NCI-H2029 treated with DMSO at 0.1 percent for 48 hours (cell line): ENCODE results near the gene DUSP7.

Experiments
- DNase-seq: peaks from one replicate; lab custom pipeline; 2025; lab: John Stamatoyannopoulos, UW

Gene DUSP7

GRCh38 chr3:52056521-52056967 is at the start of gene DUSP7:
Gene DUSP7 (minus strand): TSS chr3:52056571. CDS start chr3:52056366, 205 bp downstream.
- no peak for DNase-seq

GRCh38 chr3:52104684-52105640 is 48.6 kb upstream of the DUSP7 start:
- DNase-seq = no peak

GRCh38 chr3:52102934-52103333 is 46.6 kb upstream of the DUSP7 start:
- DNase-seq = no peak

GRCh38 chr3:52099001-52099401 is 42.6 kb upstream of the DUSP7 start:
- no peak for DNase-seq

GRCh38 chr3:52097851-52098507 is 41.6 kb upstream of the DUSP7 start:
- no peak for DNase-seq

GRCh38 chr3:52095990-52096775 is 39.8 kb upstream of the DUSP7 start:
- DNase-seq = no peak

GRCh38 chr3:52094571-52095485 is 38.5 kb upstream of the DUSP7 start:
- DNase-seq = no peak

- DNase-seq = no peak
Measured at GRCh38 chr3:52093756-52094545, 37.6 kb upstream of the DUSP7 start.

- no peak for DNase-seq
Measured at GRCh38 chr3:52092891-52093290, 36.5 kb upstream of the DUSP7 start.

GRCh38 chr3:52092271-52092660 is 35.9 kb upstream of the DUSP7 start:
- no peak for DNase-seq

- DNase-seq = no peak
Measured at GRCh38 chr3:52091586-52092270, 35.4 kb upstream of the DUSP7 start.

GRCh38 chr3:52090933-52091468 is 34.6 kb upstream of the DUSP7 start:
- no peak for DNase-seq

- DNase-seq = no peak
Measured at GRCh38 chr3:52090131-52090932, 34.0 kb upstream of the DUSP7 start.

GRCh38 chr3:52089691-52090090 is 33.3 kb upstream of the DUSP7 start:
- no peak for DNase-seq

GRCh38 chr3:52088445-52089367 is 32.3 kb upstream of the DUSP7 start:
- DNase-seq = no peak

- DNase-seq = no peak
Measured at GRCh38 chr3:52087731-52088130, 31.4 kb upstream of the DUSP7 start.

- DNase-seq = no peak
Measured at GRCh38 chr3:52086976-52087663, 30.7 kb upstream of the DUSP7 start.
